IMR-90 (cell line): ENCODE measurements around the gene PLA2G2E. TPM values are rescaled to one million over a fixed set of nuclear protein-coding genes. Genes with fewer than 3 reads are reported as not detected.

Experiments
- ATAC-seq: fragments of 200-7000 bp; cut with Tn5 transposase; 2 replicates; pipeline ENCODE4 v1.9.1; 2020; ENCODE audit warnings: low read depth, mild to moderate bottlenecking, moderate library complexity
- BruUV-seq: library from RNA; stranded (reverse); fragments of 400-500 nt; replicated peaks from 2 replicates; lab custom pipeline; 2021; lab: Mats Ljungman, UMichigan
- CTCF ChIA-PET: fragments of 300-600 bp; formaldehyde crosslinking; extraction: SDS; loops from one replicate; lab custom pipeline; 2021; ENCODE audit warnings: antibody characterized with exemption; lab: Yijun Ruan, JAX
- POLR2A ChIA-PET: fragments of 300-600 bp; sonication (Branson Sonifier 250); formaldehyde crosslinking; loops from one replicate; lab custom pipeline; 2022; ENCODE audit warnings: antibody characterized with exemption; ENCODE audit not compliant: unreplicated experiment; lab: Charles Lee
- DNase-seq: peaks from one replicate; pipeline ENCODE4 v3.0.0; 2013
- H2AFZ ChIP-seq: replicated peaks from 2 replicates; pipeline ENCODE3; 2013; ENCODE audit warnings: low read length, mild to moderate bottlenecking; ENCODE audit not compliant: poor library complexity
- H2AK5ac ChIP-seq: 2 replicates; pipeline ENCODE4 v1.6.1; 2013; ENCODE audit warnings: low read depth, low read length, inconsistent platforms
- H2AK9ac ChIP-seq: replicated peaks from 2 replicates; pipeline ENCODE3; 2013; ENCODE audit warnings: mild to moderate bottlenecking, low read depth, low read length, moderate library complexity; ENCODE audit not compliant: poor library complexity
- H2BK120ac ChIP-seq: 2 replicates; pipeline ENCODE4 v1.6.1; 2013; ENCODE audit warnings: low read depth, low read length, inconsistent platforms
- H2BK15ac ChIP-seq: 3 replicates; pipeline ENCODE4 v1.6.1; 2013; ENCODE audit warnings: low read depth, low read length, inconsistent platforms
- H2BK20ac ChIP-seq: 2 replicates; pipeline ENCODE4 v1.6.1; 2013; ENCODE audit warnings: low read depth, mild to moderate bottlenecking, inconsistent platforms, low read length, moderate library complexity
- H2BK5ac ChIP-seq: 2 replicates; pipeline ENCODE4 v1.6.1; 2013; ENCODE audit warnings: mild to moderate bottlenecking, low read depth, low read length, inconsistent platforms; ENCODE audit not compliant: poor library complexity, severe bottlenecking
- H3K14ac ChIP-seq: replicated peaks from 2 replicates; pipeline ENCODE4 v1.6.1; 2013; ENCODE audit warnings: low read depth, low read length, inconsistent platforms
- H3K18ac ChIP-seq: 2 replicates; pipeline ENCODE4 v1.6.1; 2013; ENCODE audit warnings: low read depth, low read length, control low read depth
- H3K23ac ChIP-seq: 2 replicates; pipeline ENCODE4 v1.6.1; 2013; ENCODE audit warnings: low read depth, low read length, inconsistent platforms
- H3K27ac ChIP-seq: 2 replicates; pipeline ENCODE4 v1.5.1; 2013; ENCODE audit warnings: mild to moderate bottlenecking, control low read depth, low read length; ENCODE audit not compliant: insufficient read depth
- H3K27me3 ChIP-seq: 2 replicates; pipeline ENCODE4 v1.6.1; 2013; ENCODE audit warnings: low read length; ENCODE audit not compliant: control insufficient read depth, insufficient read depth
- H3K36me3 ChIP-seq: 2 replicates; pipeline ENCODE4 v1.6.1; 2013; ENCODE audit warnings: low read length, mixed read lengths; ENCODE audit not compliant: control insufficient read depth, insufficient read depth
- H3K4ac ChIP-seq: 2 replicates; pipeline ENCODE4 v1.6.1; 2013; ENCODE audit warnings: low read depth, low read length, inconsistent platforms
- H3K4me1 ChIP-seq: 2 replicates; pipeline ENCODE4 v1.6.1; 2013; ENCODE audit warnings: low read length, mixed read lengths; ENCODE audit not compliant: control insufficient read depth, insufficient read depth
- H3K4me2 ChIP-seq: 2 replicates; pipeline ENCODE4 v1.6.1; 2013; ENCODE audit warnings: low read depth, mild to moderate bottlenecking, control low read depth, low read length, moderate library complexity
- H3K4me3 ChIP-seq: 2 replicates; pipeline ENCODE4 v1.5.1; 2013; ENCODE audit warnings: low read depth, mild to moderate bottlenecking, control low read depth, low read length, moderate library complexity; ENCODE audit not compliant: insufficient read depth
- H3K56ac ChIP-seq: 2 replicates; pipeline ENCODE4 v1.6.1; 2013; ENCODE audit warnings: low read length, inconsistent platforms; ENCODE audit not compliant: insufficient read depth; ENCODE audit errors: extremely low read depth
- H3K79me1 ChIP-seq, 2 experiments: 2 replicates each; pipeline ENCODE4 v1.6.1; 2013; ENCODE audit warnings: low read length in 2 of 2, inconsistent platforms in 1 of 2, low read depth in 1 of 2
- H3K9ac ChIP-seq: 2 replicates; pipeline ENCODE4 v1.6.1; 2013; ENCODE audit warnings: low read depth, low read length, control low read depth
- H3K9me1 ChIP-seq: 2 replicates; pipeline ENCODE4 v1.6.1; 2013; ENCODE audit warnings: low read length, inconsistent platforms; ENCODE audit not compliant: insufficient read depth
- H3K9me3 ChIP-seq: 2 replicates; pipeline ENCODE4 v1.6.1; 2013; ENCODE audit warnings: low read length; ENCODE audit not compliant: control insufficient read depth, insufficient read depth
- H4K20me1 ChIP-seq: 2 replicates; pipeline ENCODE4 v1.6.1; 2013; ENCODE audit warnings: low read length, inconsistent platforms; ENCODE audit not compliant: insufficient read depth
- H4K5ac ChIP-seq: 2 replicates; pipeline ENCODE4 v1.6.1; 2013; ENCODE audit warnings: mild to moderate bottlenecking, low read depth, low read length, control low read depth
- H4K8ac ChIP-seq, 2 experiments: 2 replicates each; pipeline ENCODE4 v1.6.1; 2013; ENCODE audit warnings: low read depth in 2 of 2, low read length in 2 of 2, control low read depth in 1 of 2, inconsistent platforms in 1 of 2
- H4K91ac ChIP-seq: 2 replicates; pipeline ENCODE4 v1.6.1; 2013; ENCODE audit warnings: low read depth, low read length, inconsistent platforms; ENCODE audit not compliant: insufficient read depth
- POLR2A ChIP-seq: IDR thresholded peaks from 2 replicates; pipeline ENCODE4 v1.6.1; 2012; ENCODE audit warnings: mild to moderate bottlenecking, low read depth, low read length
- SMC3 ChIP-seq: fragments of 150-350 bp; IDR thresholded peaks from 2 replicates; pipeline ENCODE4 v1.6.1; 2016; ENCODE audit warnings: low read depth, mild to moderate bottlenecking, antibody characterized with exemption, low read length, moderate library complexity
- WGBS, 2 experiments: methylation state at CpG; one replicate each; pipeline versions ENCODE4 v1.1.5 to v1.1.7; 2013; ENCODE audit warnings: missing lambda C conversion rate in 2 of 2; ENCODE audit not compliant: insufficient read length in 1 of 2; ENCODE audit errors: extremely low coverage in 2 of 2; 5-methylcytosine and 5-hydroxymethylcytosine counted together
- dilution Hi-C: fragments of 300-500 bp; cut with HindIII; formaldehyde crosslinking; loops from one replicate; pipeline ENCODE4 v1.14.3; 2018; ENCODE audit warnings: low sequenced_read_pairs; ENCODE audit not compliant: unreplicated experiment
- in situ Hi-C: fragments of 300-500 bp; cut with MboI; formaldehyde crosslinking; loops from 3 replicates; pipeline ENCODE4 v1.14.3; 2019; ENCODE audit warnings: low sequenced_read_pairs, inconsistent platforms, mixed read lengths
- intact Hi-C: fragments of 100-400 bp; cut with micrococcal nuclease; formaldehyde crosslinking; loops from 2 replicates; pipeline ENCODE4 v1.10.0; 2022
- polyA plus RNA-seq, 3 experiments: library from polyadenylated mRNA; depleted of rRNA; stranded (reverse); fragments of >200 nt; gene quantifications; 2 replicates each; pipeline ENCODE4 v1.2.3, GENCODE V29; 2012; ENCODE audit warnings: low replicate concordance in 1 of 3
- total RNA-seq: library from RNA; depleted of rRNA; stranded (reverse); fragments of >200 nt; gene quantifications from 2 replicates; pipeline ENCODE4 v1.2.3, GENCODE V29; 2012

The PLA2G2E gene
- total and polyA plus RNA-seq, 2 of the 4 experiments (the other 2 are of a cell fraction) = not detected

DNA sequence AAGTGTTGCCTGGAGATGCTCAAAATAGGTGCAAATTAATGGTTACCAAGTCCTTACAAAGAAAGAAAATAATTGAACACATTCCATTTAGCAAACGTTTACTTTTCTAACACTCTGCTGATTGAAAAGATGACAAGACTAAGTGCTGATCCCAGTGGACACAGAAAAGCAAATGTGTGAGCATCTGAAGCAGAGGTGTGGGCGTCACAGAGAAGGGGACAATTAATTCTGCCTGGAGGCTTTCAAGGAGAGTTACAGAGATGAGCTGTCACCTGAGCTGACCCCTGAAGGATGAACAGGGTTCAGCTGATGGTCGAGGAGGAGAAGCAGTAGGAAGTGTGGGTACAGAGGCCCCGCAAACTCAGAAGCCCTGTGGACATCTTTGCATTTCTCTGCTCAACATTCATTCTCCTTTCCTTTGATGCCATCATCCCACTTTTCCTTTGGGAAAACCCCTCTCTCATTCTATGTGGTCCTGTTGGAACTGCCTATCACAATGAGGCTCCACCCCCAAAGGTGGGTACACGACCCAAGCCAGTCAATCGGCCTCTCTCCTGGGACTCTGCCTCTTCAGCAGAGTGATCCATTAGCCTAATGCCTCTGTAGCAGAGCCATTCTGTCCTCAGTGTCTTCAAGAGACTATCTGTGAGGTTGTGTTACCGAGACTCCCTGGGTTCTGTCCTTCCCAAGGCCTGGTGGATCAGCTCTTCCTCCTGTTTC is 17.2 kb upstream of the PLA2G2E start:
- BruUV-seq = no TSS peak
- no peak overlapping the region for H3K4me2 ChIP-seq
- H2AK5ac ChIP-seq = no peak overlapping the region
- H3K56ac ChIP-seq = no peak overlapping the region
- H3K79me1 ChIP-seq = no peaks in the 10 kb centered on the region
- H2AK9ac ChIP-seq = no peak overlapping the region
- dilution Hi-C loops = no loop called here
- no peak overlapping the region for H4K5ac ChIP-seq
- H3K27ac ChIP-seq = no peak overlapping the region
- H3K4ac ChIP-seq = no peak overlapping the region
- no peaks in the 10 kb centered on the region for H3K9me1 ChIP-seq
- no peak overlapping the region for H2BK5ac ChIP-seq
- H2BK20ac ChIP-seq = no peak overlapping the region
- H3K18ac ChIP-seq = no peak overlapping the region
- H3K36me3 ChIP-seq = no peaks in the 10 kb centered on the region
- in situ Hi-C loops = no loop called here
- no peak overlapping the region for H2AFZ ChIP-seq
- ATAC-seq = no peak
- intact Hi-C loops = no loop called here
- H3K9ac ChIP-seq = no peak overlapping the region
- CTCF ChIA-PET = interaction anchor here (0.6 kb wide), 1 partner anchor 128 kb away, joined by 7 read pairs; no protein-coding TSS in a partner anchor
- no peak overlapping the region for H3K23ac ChIP-seq
- no peak overlapping the region for H4K91ac ChIP-seq
- POLR2A ChIA-PET = no interaction called here
- no peak overlapping the region for H2BK120ac ChIP-seq
- H3K4me3 ChIP-seq = no peak overlapping the region
- H4K20me1 ChIP-seq = no peaks in the 10 kb centered on the region
- H3K27me3 ChIP-seq = peaks cover 7% of the 10 kb centered on the region; the same call in 1 of the 2 replicates
- H3K9me3 ChIP-seq = no peaks in the 10 kb centered on the region
- WGBS, 2 experiments = 27% methylated on average over 2 of the region's 7 CpGs; no CpG with 5 or more reads in 1 of the 2 experiments
- no peak overlapping the region for H4K8ac ChIP-seq
- no peak for DNase-seq
- no peak overlapping the region for H3K14ac ChIP-seq
- TF ChIP-seq POLR2A = no peak
- no peak for TF ChIP-seq SMC3
- no peak overlapping the region for H2BK15ac ChIP-seq
- no peaks in the 10 kb centered on the region for H3K4me1 ChIP-seq
